Measurements from ENCODE around the gene HACE1.

DNA sequence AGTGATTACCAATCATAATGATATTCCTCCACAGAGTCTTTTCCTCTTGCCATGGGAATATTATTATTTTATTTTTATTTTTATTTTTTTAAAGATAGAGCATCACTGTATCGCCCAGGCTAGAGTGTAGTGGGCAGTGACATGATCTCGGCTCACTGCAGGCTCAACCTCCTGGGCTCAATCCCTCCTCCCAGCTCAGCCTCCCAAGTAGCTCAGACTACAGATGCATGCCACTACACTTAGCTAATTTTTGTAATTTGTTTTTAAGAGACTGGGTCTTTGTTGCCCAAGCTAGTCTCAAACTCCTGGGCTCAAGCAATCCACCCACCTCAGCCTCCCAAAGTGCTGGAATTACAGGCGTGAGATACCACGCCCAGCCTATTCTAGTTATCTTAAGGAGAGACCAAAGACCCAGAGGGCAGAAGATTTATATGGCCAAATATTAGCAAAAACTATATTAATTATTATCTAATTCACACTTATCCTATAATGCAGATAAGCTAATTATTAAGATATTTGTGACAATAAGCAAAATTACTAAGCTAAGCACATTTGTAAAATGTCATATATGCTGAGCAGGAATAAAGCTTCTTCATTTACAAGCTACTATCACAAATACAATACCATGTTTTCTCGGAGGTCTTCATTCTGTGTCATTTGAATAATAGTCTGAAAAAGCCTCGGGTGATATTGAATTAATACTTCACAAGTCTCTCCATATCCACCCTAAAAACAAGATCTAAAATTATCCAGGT is 63.5 kb downstream of the HACE1 start:
- TF ChIP-seq POLR2A (IDR thresholded peaks at IDR 0.05) (no peak), CTCF (IDR thresholded peaks at IDR 0.05) (no peak)

All from testis (tissue), 2 donors.